ENCODE measurements around the gene SLC9A5.

GRCh38 chr16:67294171-67294757 is 45.5 kb downstream of the SLC9A5 start:
- TF ChIP-seq ISL1 (CRISPR knock-in tag; IDR thresholded peaks at IDR 0.05) (no peak), ARNTL (CRISPR knock-in tag; IDR thresholded peaks at IDR 0.05; ENCODE audit: borderline replicate concordance, low read depth) (no peak), CREB5 (CRISPR knock-in tag; IDR thresholded peaks at IDR 0.05; ENCODE audit: low read depth) (no peak), CSDC2 (CRISPR knock-in tag; IDR thresholded peaks at IDR 0.05) (no peak), ZFP30 (CRISPR knock-in tag; IDR thresholded peaks at IDR 0.05) (no peak), ZFP3 (CRISPR knock-in tag; IDR thresholded peaks at IDR 0.05) (no peak), ZNF70 (CRISPR knock-in tag; IDR thresholded peaks at IDR 0.05) (no peak), POU6F1 (CRISPR knock-in tag; IDR thresholded peaks at IDR 0.05; ENCODE audit: borderline replicate concordance, low read depth) (no peak), ESRRG (CRISPR knock-in tag; IDR thresholded peaks at IDR 0.05) (no peak)
- TF ChIP-seq, protein P1, sequence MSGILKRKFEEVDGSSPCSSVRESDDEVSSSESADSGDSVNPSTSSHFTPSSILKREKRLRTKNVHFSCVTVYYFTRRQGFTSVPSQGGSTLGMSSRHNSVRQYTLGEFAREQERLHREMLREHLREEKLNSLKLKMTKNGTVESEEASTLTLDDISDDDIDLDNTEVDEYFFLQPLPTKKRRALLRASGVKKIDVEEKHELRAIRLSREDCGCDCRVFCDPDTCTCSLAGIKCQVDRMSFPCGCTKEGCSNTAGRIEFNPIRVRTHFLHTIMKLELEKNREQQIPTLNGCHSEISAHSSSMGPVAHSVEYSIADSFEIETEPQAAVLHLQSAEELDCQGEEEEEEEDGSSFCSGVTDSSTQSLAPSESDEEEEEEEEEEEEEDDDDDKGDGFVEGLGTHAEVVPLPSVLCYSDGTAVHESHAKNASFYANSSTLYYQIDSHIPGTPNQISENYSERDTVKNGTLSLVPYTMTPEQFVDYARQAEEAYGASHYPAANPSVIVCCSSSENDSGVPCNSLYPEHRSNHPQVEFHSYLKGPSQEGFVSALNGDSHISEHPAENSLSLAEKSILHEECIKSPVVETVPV (CRISPR knock-in tag; IDR thresholded peaks at IDR 0.05): no peak
- TF ChIP-seq, protein P2, sequence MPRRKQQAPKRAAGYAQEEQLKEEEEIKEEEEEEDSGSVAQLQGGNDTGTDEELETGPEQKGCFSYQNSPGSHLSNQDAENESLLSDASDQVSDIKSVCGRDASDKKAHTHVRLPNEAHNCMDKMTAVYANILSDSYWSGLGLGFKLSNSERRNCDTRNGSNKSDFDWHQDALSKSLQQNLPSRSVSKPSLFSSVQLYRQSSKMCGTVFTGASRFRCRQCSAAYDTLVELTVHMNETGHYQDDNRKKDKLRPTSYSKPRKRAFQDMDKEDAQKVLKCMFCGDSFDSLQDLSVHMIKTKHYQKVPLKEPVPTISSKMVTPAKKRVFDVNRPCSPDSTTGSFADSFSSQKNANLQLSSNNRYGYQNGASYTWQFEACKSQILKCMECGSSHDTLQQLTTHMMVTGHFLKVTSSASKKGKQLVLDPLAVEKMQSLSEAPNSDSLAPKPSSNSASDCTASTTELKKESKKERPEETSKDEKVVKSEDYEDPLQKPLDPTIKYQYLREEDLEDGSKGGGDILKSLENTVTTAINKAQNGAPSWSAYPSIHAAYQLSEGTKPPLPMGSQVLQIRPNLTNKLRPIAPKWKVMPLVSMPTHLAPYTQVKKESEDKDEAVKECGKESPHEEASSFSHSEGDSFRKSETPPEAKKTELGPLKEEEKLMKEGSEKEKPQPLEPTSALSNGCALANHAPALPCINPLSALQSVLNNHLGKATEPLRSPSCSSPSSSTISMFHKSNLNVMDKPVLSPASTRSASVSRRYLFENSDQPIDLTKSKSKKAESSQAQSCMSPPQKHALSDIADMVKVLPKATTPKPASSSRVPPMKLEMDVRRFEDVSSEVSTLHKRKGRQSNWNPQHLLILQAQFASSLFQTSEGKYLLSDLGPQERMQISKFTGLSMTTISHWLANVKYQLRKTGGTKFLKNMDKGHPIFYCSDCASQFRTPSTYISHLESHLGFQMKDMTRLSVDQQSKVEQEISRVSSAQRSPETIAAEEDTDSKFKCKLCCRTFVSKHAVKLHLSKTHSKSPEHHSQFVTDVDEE (CRISPR knock-in tag; IDR thresholded peaks at IDR 0.05): no peak

Data from SK-N-SH treated with all-trans-retinoic acid at 6 μM for 48 hours (cell line).